HepG2 (cell line): ENCODE measurements around the gene KLKB1. TPM values are rescaled to one million over a fixed set of nuclear protein-coding genes. Genes with fewer than 3 reads are reported as not detected.

Experiments
- ATM ChIP-seq: fragments of 450-650 bp; IDR thresholded peaks from 2 replicates; pipeline ENCODE4 v1.7.1; 2017; ENCODE audit warnings: mild to moderate bottlenecking, borderline replicate concordance
- DMAP1 ChIP-seq: IDR thresholded peaks from 2 replicates; pipeline ENCODE4 v1.6.1; 2016
- FOXA3 ChIP-seq: IDR thresholded peaks from 2 replicates; pipeline ENCODE4 v1.6.1; 2016; ENCODE audit warnings: missing genetic modification reagents, missing compliant biosample characterization
- GABPA ChIP-seq, 2 experiments: IDR thresholded peaks; 2 replicates each; pipeline ENCODE4 v1.6.1; 2011 to 2016; ENCODE audit warnings: low read depth in 2 of 2, low read length in 1 of 2, missing biosample characterization in 1 of 2, missing genetic modification characterization in 1 of 2
- HINFP ChIP-seq: sonication (generic); formaldehyde crosslinking; IDR thresholded peaks from 2 replicates; pipeline ENCODE4 v1.4.0; 2020; ENCODE audit warnings: low read depth, mild to moderate bottlenecking, missing genetic modification reagents
- HIVEP1 ChIP-seq: sonication (generic); formaldehyde crosslinking; IDR thresholded peaks from 2 replicates; pipeline ENCODE4 v1.4.0; 2020; ENCODE audit warnings: mild to moderate bottlenecking, missing genetic modification reagents
- HNF4A ChIP-seq: sonication (generic); formaldehyde crosslinking; IDR thresholded peaks from 2 replicates; pipeline ENCODE4 v1.4.0; 2020; ENCODE audit warnings: missing genetic modification reagents
- HNF4G ChIP-seq, 2 experiments: sonication (generic) in 1 of 2; formaldehyde crosslinking in 1 of 2; IDR thresholded peaks; 2 replicates each; pipeline versions ENCODE4 v1.4.0 to v1.6.1; 2011 to 2020; ENCODE audit warnings: borderline replicate concordance in 2 of 2, low read depth in 2 of 2, mild to moderate bottlenecking in 2 of 2, low read length in 1 of 2, missing genetic modification reagents in 1 of 2, moderate library complexity in 1 of 2
- MED1 ChIP-seq: sonication (generic); formaldehyde crosslinking; IDR thresholded peaks from 2 replicates; pipeline ENCODE4 v1.4.0; 2020; ENCODE audit warnings: missing genetic modification reagents
- RARA ChIP-seq: IDR thresholded peaks from 2 replicates; pipeline ENCODE4 v1.6.1; 2016; ENCODE audit warnings: missing genetic modification reagents, missing compliant biosample characterization
- XBP1 ChIP-seq: sonication (generic); formaldehyde crosslinking; IDR thresholded peaks from 2 replicates; pipeline ENCODE4 v1.5.0; 2020; ENCODE audit warnings: missing genetic modification reagents
- ZIK1 ChIP-seq: sonication (generic); formaldehyde crosslinking; IDR thresholded peaks from 2 replicates; pipeline ENCODE4 v1.5.0; 2020; ENCODE audit warnings: mild to moderate bottlenecking, low read depth, missing genetic modification reagents, borderline replicate concordance
- ZNF207 ChIP-seq: fragments of 450-650 bp; IDR thresholded peaks from 2 replicates; pipeline ENCODE4 v1.6.1; 2016; ENCODE audit warnings: antibody characterized with exemption, borderline replicate concordance
- ZNF501 ChIP-seq: sonication (generic); formaldehyde crosslinking; IDR thresholded peaks from 2 replicates; pipeline ENCODE4 v1.5.1; 2020; ENCODE audit warnings: mild to moderate bottlenecking, moderate library complexity, missing genetic modification reagents
- ZNF569 ChIP-seq: sonication (generic); formaldehyde crosslinking; IDR thresholded peaks from 2 replicates; pipeline ENCODE4 v1.5.0; 2020; ENCODE audit warnings: mild to moderate bottlenecking, missing genetic modification reagents, moderate library complexity, borderline replicate concordance
- ZNF670 ChIP-seq: sonication (generic); formaldehyde crosslinking; IDR thresholded peaks from 2 replicates; pipeline ENCODE4 v1.8.0; 2022; ENCODE audit warnings: mild to moderate bottlenecking, missing genetic modification reagents, borderline replicate concordance
- polyA plus RNA-seq, 8 experiments: library from polyadenylated mRNA; depleted of rRNA in 3 of 8; stranded (reverse) in 7 of 8; unstranded in 1 of 8; fragments of >200 nt; fragmentation: Illumina TruSeq in 4 of 8; extraction: Trizol in 4 of 8; gene quantifications; 2 replicates each; pipeline versions ENCODE4 v1.2.1 to v1.2.3, GENCODE V29; 2011 to 2016; ENCODE audit warnings: low read depth in 4 of 8, missing spikeins in 1 of 8, mixed read lengths in 1 of 8; ENCODE audit not compliant: insufficient read depth in 1 of 8
- total RNA-seq, 5 experiments: library from RNA; depleted of rRNA; stranded (reverse); fragments of >200 nt; fragmentation: Illumina TruSeq; extraction: Trizol; gene quantifications; 2 replicates each; pipeline ENCODE4 v1.2.3, GENCODE V29; 2016; ENCODE audit warnings: low read depth in 1 of 5
- TF ChIP-seq, protein P1 (sequence below): sonication (generic); formaldehyde crosslinking; IDR thresholded peaks from 2 replicates; pipeline ENCODE4 v1.9.0; 2022; ENCODE audit warnings: missing genetic modification reagents, mild to moderate bottlenecking, borderline replicate concordance
- TF ChIP-seq, protein P2 (sequence below): sonication (generic); formaldehyde crosslinking; IDR thresholded peaks from 2 replicates; pipeline ENCODE4 v1.5.0; 2020; ENCODE audit warnings: mild to moderate bottlenecking, missing genetic modification reagents, borderline replicate concordance
- TF ChIP-seq, protein P3 (sequence below): sonication (generic); formaldehyde crosslinking; IDR thresholded peaks from 2 replicates; pipeline ENCODE4 v1.5.1; 2020; ENCODE audit warnings: mild to moderate bottlenecking, moderate library complexity, missing genetic modification reagents

The KLKB1 gene
- total and polyA plus RNA-seq, 2 of the 13 experiments (the other 11 are each of a cell fraction or from before 2014, with no cell fraction given) = 0.26 to 0.49 TPM

DNA sequence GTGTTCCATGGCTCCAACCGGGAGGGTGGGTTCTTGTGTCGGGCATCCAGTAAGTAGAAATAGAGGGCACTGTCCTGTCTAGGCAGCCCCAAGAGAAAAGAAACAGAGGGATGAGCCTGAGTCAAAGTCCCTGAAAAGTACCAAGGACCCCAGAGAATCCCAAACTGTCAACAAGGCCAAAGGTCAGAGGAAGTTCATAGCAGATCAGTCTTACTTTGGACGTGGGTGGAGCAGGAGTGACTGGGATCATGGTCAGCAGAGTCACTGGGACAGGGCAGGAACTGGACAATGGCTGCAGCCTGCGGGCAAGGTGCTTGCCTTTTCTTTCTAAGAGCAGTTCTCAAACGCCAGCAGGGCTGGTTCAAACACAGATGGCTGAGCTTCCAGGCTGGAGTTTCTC is 56.0 kb downstream of the KLKB1 start (continued):
- TF ChIP-seq ZNF501 (peak; percentile 63; the same call in 1 of the 2 replicates), ZNF670 (CRISPR knock-in tag) (no peak), HINFP (CRISPR knock-in tag) (no peak), ATM (no peak), ZIK1 (no peak), ZNF569 (CRISPR knock-in tag) (0 out of 2 replicates have a peak, but pooled peaks have one; percentile 75), ZNF207 (no peak), HIVEP1 (CRISPR knock-in tag) (no peak), RARA (CRISPR knock-in tag) (peak; percentile 93), MED1 (CRISPR knock-in tag) (peak; percentile 43; the same call in 1 of the 2 replicates), HNF4A (peak; percentile 87), HNF4G (IDR thresholded peaks at IDR 0.05; ENCODE audit: borderline replicate concordance, low read depth, low read length) (peak; percentile 53; the same call in 1 of the 2 replicates), HNF4G (CRISPR knock-in tag; IDR thresholded peaks at IDR 0.05; ENCODE audit: borderline replicate concordance, low read depth) (0 out of 2 replicates have a peak, but pooled peaks have one; percentile 37), FOXA3 (peak; percentile 64), XBP1 (CRISPR knock-in tag) (no peak), GABPA (IDR thresholded peaks at IDR 0.05; ENCODE audit: low read depth, low read length) (no peak), GABPA (CRISPR knock-in tag; IDR thresholded peaks at IDR 0.05; ENCODE audit: low read depth) (peak; percentile 35; the same call in 1 of the 2 replicates), DMAP1 (CRISPR knock-in tag) (no peak)
- TF ChIP-seq, protein P1, sequence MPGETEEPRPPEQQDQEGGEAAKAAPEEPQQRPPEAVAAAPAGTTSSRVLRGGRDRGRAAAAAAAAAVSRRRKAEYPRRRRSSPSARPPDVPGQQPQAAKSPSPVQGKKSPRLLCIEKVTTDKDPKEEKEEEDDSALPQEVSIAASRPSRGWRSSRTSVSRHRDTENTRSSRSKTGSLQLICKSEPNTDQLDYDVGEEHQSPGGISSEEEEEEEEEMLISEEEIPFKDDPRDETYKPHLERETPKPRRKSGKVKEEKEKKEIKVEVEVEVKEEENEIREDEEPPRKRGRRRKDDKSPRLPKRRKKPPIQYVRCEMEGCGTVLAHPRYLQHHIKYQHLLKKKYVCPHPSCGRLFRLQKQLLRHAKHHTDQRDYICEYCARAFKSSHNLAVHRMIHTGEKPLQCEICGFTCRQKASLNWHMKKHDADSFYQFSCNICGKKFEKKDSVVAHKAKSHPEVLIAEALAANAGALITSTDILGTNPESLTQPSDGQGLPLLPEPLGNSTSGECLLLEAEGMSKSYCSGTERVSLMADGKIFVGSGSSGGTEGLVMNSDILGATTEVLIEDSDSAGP (CRISPR knock-in tag) = peak; percentile 39; the same call in 1 of the 2 replicates
- TF ChIP-seq, protein P2, sequence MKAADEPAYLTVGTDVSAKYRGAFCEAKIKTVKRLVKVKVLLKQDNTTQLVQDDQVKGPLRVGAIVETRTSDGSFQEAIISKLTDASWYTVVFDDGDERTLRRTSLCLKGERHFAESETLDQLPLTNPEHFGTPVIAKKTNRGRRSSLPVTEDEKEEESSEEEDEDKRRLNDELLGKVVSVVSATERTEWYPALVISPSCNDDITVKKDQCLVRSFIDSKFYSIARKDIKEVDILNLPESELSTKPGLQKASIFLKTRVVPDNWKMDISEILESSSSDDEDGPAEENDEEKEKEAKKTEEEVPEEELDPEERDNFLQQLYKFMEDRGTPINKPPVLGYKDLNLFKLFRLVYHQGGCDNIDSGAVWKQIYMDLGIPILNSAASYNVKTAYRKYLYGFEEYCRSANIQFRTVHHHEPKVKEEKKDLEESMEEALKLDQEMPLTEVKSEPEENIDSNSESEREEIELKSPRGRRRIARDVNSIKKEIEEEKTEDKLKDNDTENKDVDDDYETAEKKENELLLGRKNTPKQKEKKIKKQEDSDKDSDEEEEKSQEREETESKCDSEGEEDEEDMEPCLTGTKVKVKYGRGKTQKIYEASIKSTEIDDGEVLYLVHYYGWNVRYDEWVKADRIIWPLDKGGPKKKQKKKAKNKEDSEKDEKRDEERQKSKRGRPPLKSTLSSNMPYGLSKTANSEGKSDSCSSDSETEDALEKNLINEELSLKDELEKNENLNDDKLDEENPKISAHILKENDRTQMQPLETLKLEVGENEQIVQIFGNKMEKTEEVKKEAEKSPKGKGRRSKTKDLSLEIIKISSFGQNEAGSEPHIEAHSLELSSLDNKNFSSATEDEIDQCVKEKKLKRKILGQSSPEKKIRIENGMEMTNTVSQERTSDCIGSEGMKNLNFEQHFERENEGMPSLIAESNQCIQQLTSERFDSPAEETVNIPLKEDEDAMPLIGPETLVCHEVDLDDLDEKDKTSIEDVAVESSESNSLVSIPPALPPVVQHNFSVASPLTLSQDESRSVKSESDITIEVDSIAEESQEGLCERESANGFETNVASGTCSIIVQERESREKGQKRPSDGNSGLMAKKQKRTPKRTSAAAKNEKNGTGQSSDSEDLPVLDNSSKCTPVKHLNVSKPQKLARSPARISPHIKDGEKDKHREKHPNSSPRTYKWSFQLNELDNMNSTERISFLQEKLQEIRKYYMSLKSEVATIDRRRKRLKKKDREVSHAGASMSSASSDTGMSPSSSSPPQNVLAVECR (CRISPR knock-in tag) = peak; percentile 35; the same call in 1 of the 2 replicates
- TF ChIP-seq, protein P3, sequence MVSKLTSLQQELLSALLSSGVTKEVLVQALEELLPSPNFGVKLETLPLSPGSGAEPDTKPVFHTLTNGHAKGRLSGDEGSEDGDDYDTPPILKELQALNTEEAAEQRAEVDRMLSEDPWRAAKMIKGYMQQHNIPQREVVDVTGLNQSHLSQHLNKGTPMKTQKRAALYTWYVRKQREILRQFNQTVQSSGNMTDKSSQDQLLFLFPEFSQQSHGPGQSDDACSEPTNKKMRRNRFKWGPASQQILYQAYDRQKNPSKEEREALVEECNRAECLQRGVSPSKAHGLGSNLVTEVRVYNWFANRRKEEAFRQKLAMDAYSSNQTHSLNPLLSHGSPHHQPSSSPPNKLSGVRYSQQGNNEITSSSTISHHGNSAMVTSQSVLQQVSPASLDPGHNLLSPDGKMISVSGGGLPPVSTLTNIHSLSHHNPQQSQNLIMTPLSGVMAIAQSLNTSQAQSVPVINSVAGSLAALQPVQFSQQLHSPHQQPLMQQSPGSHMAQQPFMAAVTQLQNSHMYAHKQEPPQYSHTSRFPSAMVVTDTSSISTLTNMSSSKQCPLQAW = peak; percentile 55; the same call in 1 of the 2 replicates
